NCI-H2171 (cell line): ENCODE data around the gene RAP2B.
"Not testable (repeated sequence)": the region's sequence is repeated elsewhere in the genome, so short reads cannot be mapped to it uniquely, and the experiment has no call there.

Experiments
- DNase-seq: peaks from one replicate; lab custom pipeline; 2025; lab: John Stamatoyannopoulos, UW

RAP2B gene

DNA sequence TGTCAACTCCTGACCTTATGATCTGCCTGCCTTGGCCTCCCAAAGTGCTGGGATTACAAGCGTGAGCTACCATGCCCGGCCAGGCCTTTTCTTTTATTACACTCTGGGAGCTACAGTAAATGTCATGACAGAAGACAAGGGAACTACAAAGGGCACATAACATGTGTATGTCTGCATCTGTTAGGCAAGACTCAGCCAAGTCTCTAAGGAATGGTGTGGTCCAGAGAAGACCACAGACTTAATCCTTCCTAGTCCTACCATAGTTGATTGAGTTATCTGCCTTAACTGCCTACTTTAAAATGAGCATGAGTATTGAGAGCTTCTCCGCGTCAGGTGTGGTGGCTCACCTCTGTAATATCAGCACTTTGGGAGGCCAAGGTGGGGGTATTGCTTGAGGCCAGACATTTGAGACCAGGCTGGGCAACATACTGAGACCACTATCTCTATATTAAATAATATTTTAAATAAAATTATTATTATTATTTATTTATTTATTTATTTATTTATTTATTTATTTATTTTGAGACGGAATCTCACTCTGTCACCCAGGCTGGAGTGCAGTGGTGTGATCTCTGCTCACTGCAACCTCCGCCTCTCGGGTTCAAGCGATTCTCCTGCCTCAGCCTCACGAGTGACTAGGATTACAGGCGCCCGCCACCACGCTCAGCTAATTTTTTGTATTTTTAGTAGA is 31.9 kb downstream of the RAP2B start:
- DNase-seq = not testable (repeated sequence)

DNA sequence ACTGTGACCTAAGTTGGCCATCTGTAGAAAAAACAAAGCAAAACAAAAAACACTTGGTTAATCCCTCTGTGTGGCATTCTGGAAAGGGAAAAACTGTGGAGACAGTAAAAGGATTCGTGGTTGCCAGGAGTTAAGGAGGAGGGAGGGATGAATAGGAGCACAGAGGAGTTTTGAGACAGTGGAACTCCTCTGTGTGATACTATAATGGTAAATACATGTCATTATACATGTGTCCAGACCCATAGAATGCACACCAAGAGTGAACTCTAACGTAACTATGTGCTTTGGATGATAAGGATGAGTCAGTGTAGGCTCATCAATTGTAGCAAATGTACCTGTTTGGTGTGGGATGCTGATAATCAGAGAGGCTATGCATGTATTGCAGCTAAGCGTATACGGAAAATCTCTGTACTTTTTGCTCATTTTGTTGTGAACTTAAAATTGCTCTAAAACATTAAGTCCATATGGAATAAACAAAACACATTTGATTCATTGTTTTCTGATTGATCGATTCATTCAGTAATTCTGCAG is 33.4 kb downstream of the RAP2B start:
- DNase-seq = no peak

- no peak for DNase-seq
Observed at GRCh38 chr3:153209596-153209995, 47.6 kb downstream of the RAP2B start.

GRCh38 chr3:153210146-153210545 is 48.1 kb downstream of the RAP2B start:
- DNase-seq = no peak

DNA sequence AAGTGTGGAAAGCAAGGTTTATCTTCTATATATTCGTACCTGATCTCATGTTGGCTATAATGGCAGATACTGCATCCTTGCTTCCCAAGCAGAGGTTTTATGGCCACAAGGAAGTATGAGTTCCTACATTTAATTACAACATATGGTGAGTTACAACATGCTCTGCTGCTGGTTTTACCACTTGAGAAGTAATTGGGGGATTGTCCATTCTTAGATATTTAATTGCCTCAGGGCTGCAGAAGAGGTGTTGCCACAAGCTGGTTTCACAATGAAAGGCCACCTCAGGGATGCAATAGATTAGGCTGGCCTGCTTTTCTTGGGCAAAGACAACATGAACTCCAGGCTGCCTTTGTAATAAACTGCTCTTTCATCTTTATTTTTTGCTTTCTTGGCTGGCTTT is 48.6 kb downstream of the RAP2B start:
- no peak for DNase-seq

GRCh38 chr3:153215497-153215896 is 53.5 kb downstream of the RAP2B start:
- no peak for DNase-seq

GRCh38 chr3:153215966-153216365 is 53.9 kb downstream of the RAP2B start:
- DNase-seq = no peak

DNA sequence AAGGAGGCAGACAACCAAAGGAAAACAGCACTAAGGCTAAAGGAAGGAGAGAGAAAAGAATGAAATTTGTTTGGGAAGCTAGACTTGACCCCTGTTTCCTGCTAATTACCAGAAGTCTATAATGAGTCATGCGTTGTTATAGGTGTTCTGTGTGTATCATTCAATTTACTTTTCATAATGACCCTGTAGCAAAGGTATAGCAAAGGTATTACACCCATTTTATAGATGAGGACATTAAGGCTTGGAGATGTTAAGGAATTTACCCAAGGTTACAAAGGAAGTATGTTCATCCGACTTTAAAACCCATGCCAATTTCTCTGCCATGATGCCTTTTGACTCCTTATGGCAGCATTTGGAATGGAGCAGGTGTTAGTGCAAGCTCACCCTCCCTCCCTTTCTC is 54.9 kb downstream of the RAP2B start:
- no peak for DNase-seq

- DNase-seq = no peak
Observed at GRCh38 chr3:153219146-153219545, 57.1 kb downstream of the RAP2B start.
